Measurements from ENCODE around the gene CDH23. TPM values are rescaled to one million over a fixed set of nuclear protein-coding genes. Genes with fewer than 3 reads are reported as not detected.

CDH23 gene
- total RNA-seq, 1 donor from 2014 or later: 4.5 TPM

- no peak for DNase-seq
- Histone ChIP-seq H3K4me1 (peaks cover 30% of the 10 kb centered on the region), H3K27me3 (ENCODE audit: low read depth) (no peaks in the 10 kb centered on the region), H3K36me3 (no peaks in the 10 kb centered on the region), H3K27ac (replicated peaks) (no peak overlapping the region), H3K9me3 (replicated peaks) (no peaks in the 10 kb centered on the region), H3K4me3 (no peak overlapping the region)
- intact Hi-C loops (cut with micrococcal nuclease): no loop called here
- TF ChIP-seq CTCF (IDR thresholded peaks at IDR 0.05; ENCODE audit: borderline replicate concordance): no peak
These were observed 228.9 kb downstream of the CDH23 start for GRCh38 chr10:71625445-71626175.

GRCh38 chr10:71627230-71627939, 230.7 kb downstream of the CDH23 start:
- intact Hi-C loops (cut with micrococcal nuclease): no loop called here

GRCh38 chr10:71627956-71628355, 231.2 kb downstream of the CDH23 start:
- no peak overlapping the region for H3K27ac ChIP-seq (replicated peaks)
- TF ChIP-seq CTCF (IDR thresholded peaks at IDR 0.05; ENCODE audit: borderline replicate concordance): no peak
- no peak for DNase-seq
- H3K9me3 ChIP-seq (replicated peaks): no peaks in the 10 kb centered on the region
- peaks cover 7% of the 10 kb centered on the region for H3K4me1 ChIP-seq
- H3K36me3 ChIP-seq: no peaks in the 10 kb centered on the region
- intact Hi-C loops (cut with micrococcal nuclease): no loop called here
- H3K4me3 ChIP-seq: no peak overlapping the region
- H3K27me3 ChIP-seq (ENCODE audit: low read depth): no peaks in the 10 kb centered on the region

More at GRCh38 chr10:71627230-71627939, 230.7 kb downstream of the CDH23 start:
- H3K4me3 ChIP-seq: no peak overlapping the region
- no peak for DNase-seq
- no peaks in the 10 kb centered on the region for H3K9me3 ChIP-seq (replicated peaks)
- no peaks in the 10 kb centered on the region for H3K36me3 ChIP-seq
- H3K27me3 ChIP-seq (ENCODE audit: low read depth): no peaks in the 10 kb centered on the region
- TF ChIP-seq CTCF (IDR thresholded peaks at IDR 0.05; ENCODE audit: borderline replicate concordance): no peak
- H3K4me1 ChIP-seq: peaks cover 12% of the 10 kb centered on the region
- no peak overlapping the region for H3K27ac ChIP-seq (replicated peaks)

- Histone ChIP-seq H3K27ac (replicated peaks) (no peak overlapping the region), H3K4me1 (peaks cover under 1% of the 10 kb centered on the region), H3K4me3 (no peak overlapping the region), H3K36me3 (no peaks in the 10 kb centered on the region), H3K27me3 (ENCODE audit: low read depth) (no peaks in the 10 kb centered on the region), H3K9me3 (replicated peaks) (no peaks in the 10 kb centered on the region)
- intact Hi-C loops (cut with micrococcal nuclease): no loop called here
- no peak for DNase-seq
- TF ChIP-seq CTCF (IDR thresholded peaks at IDR 0.05; ENCODE audit: borderline replicate concordance): no peak
These were observed 232.4 kb downstream of the CDH23 start for GRCh38 chr10:71629131-71629530.

GRCh38 chr10:71630168-71630567, 233.4 kb downstream of the CDH23 start:
- intact Hi-C loops (cut with micrococcal nuclease): no loop called here
- no peak for TF ChIP-seq CTCF (IDR thresholded peaks at IDR 0.05; ENCODE audit: borderline replicate concordance)
- Histone ChIP-seq H3K27me3 (ENCODE audit: low read depth) (no peaks in the 10 kb centered on the region), H3K4me1 (peaks cover 11% of the 10 kb centered on the region), H3K27ac (replicated peaks) (no peak overlapping the region), H3K9me3 (replicated peaks) (no peaks in the 10 kb centered on the region), H3K36me3 (no peaks in the 10 kb centered on the region), H3K4me3 (no peak overlapping the region)
- no peak for DNase-seq
